B cell (primary cell): ENCODE measurements around the gene STK24.

ENCODE experiments used
- EZH2 ChIP-seq: IDR thresholded peaks from 2 replicates; pipeline ENCODE4 v1.6.1; 2012; ENCODE audit warnings: borderline replicate concordance, low read depth, mild to moderate bottlenecking, moderate library complexity, low read length; ENCODE audit not compliant: insufficient read depth, poor library complexity, severe bottlenecking
- TF ChIP-seq, protein P1 (sequence below): fragments of 200-600 bp; IDR thresholded peaks from one replicate; pipeline ENCODE4 v1.8.0; 2022; ENCODE audit warnings: antibody characterized with exemption, mild to moderate bottlenecking

DNA sequence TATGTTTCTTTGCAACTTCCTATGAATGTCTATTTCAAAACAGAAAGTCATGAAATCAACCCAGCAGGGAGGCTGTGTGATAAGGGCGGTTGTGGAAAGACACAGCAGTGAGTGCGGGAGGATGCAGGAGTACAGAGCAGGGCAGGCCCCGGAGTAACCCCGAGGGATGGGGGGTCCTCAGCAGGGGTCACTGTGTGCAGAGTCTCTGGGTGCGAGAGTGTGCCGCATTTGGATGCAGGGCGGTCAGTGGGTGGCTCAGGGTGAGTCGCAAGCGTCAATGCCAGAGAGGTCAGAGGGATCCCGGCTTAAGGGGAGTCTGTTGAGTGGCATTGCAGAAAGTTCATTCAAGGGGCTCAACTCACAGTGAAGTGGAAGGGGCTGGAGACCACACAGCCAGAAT lies 147.8 kb downstream of the STK24 start:
- TF ChIP-seq, protein P1, sequence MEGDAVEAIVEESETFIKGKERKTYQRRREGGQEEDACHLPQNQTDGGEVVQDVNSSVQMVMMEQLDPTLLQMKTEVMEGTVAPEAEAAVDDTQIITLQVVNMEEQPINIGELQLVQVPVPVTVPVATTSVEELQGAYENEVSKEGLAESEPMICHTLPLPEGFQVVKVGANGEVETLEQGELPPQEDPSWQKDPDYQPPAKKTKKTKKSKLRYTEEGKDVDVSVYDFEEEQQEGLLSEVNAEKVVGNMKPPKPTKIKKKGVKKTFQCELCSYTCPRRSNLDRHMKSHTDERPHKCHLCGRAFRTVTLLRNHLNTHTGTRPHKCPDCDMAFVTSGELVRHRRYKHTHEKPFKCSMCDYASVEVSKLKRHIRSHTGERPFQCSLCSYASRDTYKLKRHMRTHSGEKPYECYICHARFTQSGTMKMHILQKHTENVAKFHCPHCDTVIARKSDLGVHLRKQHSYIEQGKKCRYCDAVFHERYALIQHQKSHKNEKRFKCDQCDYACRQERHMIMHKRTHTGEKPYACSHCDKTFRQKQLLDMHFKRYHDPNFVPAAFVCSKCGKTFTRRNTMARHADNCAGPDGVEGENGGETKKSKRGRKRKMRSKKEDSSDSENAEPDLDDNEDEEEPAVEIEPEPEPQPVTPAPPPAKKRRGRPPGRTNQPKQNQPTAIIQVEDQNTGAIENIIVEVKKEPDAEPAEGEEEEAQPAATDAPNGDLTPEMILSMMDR, result no peak
- no peak for TF ChIP-seq EZH2
